Activated naive CD8-positive, alpha-beta T cell treated with anti-CD3 and anti-CD28 coated beads for 36 hours (primary cell): ENCODE measurements around the gene SH2D6. TPM values are rescaled to one million over a fixed set of nuclear protein-coding genes. Genes with fewer than 3 reads are reported as not detected.
A peak's percentile ranks its signal among the peaks of the same experiment; 100 is the strongest.

Source experiments
- DNase-seq: peaks from one replicate; pipeline ENCODE4 v3.0.0; 2021
- H3K27ac Mint-ChIP-seq: one replicate; pipeline ENCODE4 v1.8.0; 2022; ENCODE audit warnings: mild to moderate bottlenecking, moderate library complexity, mixed read lengths
- H3K27me3 Mint-ChIP-seq: one replicate; pipeline ENCODE4 v1.8.0; 2022; ENCODE audit warnings: mild to moderate bottlenecking, mixed read lengths
- H3K36me3 Mint-ChIP-seq: one replicate; pipeline ENCODE4 v1.8.0; 2021; ENCODE audit warnings: mild to moderate bottlenecking, mixed read lengths
- H3K4me1 Mint-ChIP-seq: one replicate; pipeline ENCODE4 v1.8.0; 2021; ENCODE audit warnings: mixed read lengths
- H3K4me3 Mint-ChIP-seq: one replicate; pipeline ENCODE4 v1.8.0; 2022; ENCODE audit warnings: mild to moderate bottlenecking, moderate library complexity, mixed read lengths
- H3K9me3 Mint-ChIP-seq: one replicate; pipeline ENCODE4 v1.8.0; 2022; ENCODE audit warnings: mixed read lengths
- total RNA-seq, 2 experiments: library from RNA; stranded (reverse); gene quantifications; one replicate each; pipeline ENCODE4 v1.2.3, GENCODE V29; 2021

Gene SH2D6
- total RNA-seq, 2 experiments from 2014 or later, result 0.74 to 1.2 TPM

GRCh38 chr2:85393836-85394235, 24.7 kb upstream of the SH2D6 start:
- Mint-ChIP-seq H3K4me3 (no peak overlapping the region), H3K27me3 (no peaks in the 10 kb centered on the region), H3K4me1 (peaks cover 12% of the 10 kb centered on the region), H3K36me3 (no peaks in the 10 kb centered on the region), H3K9me3 (no peaks in the 10 kb centered on the region), H3K27ac (no peak overlapping the region)
- DNase-seq, result no peak

- H3K36me3 Mint-ChIP-seq, result no peaks in the 10 kb centered on the region
- no peaks in the 10 kb centered on the region for H3K9me3 Mint-ChIP-seq
- no peak overlapping the region for H3K4me3 Mint-ChIP-seq
- H3K27ac Mint-ChIP-seq, result no peak overlapping the region
- no peaks in the 10 kb centered on the region for H3K27me3 Mint-ChIP-seq
- H3K4me1 Mint-ChIP-seq, result peaks cover 12% of the 10 kb centered on the region
- DNase-seq, result no peak
These were observed 24.2 kb upstream of the SH2D6 start for GRCh38 chr2:85394261-85394681.

GRCh38 chr2:85394976-85395375, 23.5 kb upstream of the SH2D6 start:
- no peak overlapping the region for H3K4me3 Mint-ChIP-seq
- no peak for DNase-seq
- no peak overlapping the region for H3K27ac Mint-ChIP-seq
- no peaks in the 10 kb centered on the region for H3K36me3 Mint-ChIP-seq
- H3K9me3 Mint-ChIP-seq, result no peaks in the 10 kb centered on the region
- no peaks in the 10 kb centered on the region for H3K27me3 Mint-ChIP-seq
- H3K4me1 Mint-ChIP-seq, result peaks cover 12% of the 10 kb centered on the region

- DNase-seq, result no peak
- Mint-ChIP-seq H3K27ac (no peak overlapping the region), H3K9me3 (no peaks in the 10 kb centered on the region), H3K4me3 (no peak overlapping the region), H3K27me3 (no peaks in the 10 kb centered on the region), H3K36me3 (no peaks in the 10 kb centered on the region), H3K4me1 (peaks cover 12% of the 10 kb centered on the region)
These were observed 22.5 kb upstream of the SH2D6 start for GRCh38 chr2:85395912-85396475.

GRCh38 chr2:85396531-85397470, 21.7 kb upstream of the SH2D6 start:
- Mint-ChIP-seq H3K9me3 (no peaks in the 10 kb centered on the region), H3K4me3 (no peak overlapping the region), H3K27ac (peak overlapping the region; percentile 58), H3K36me3 (no peaks in the 10 kb centered on the region), H3K27me3 (no peaks in the 10 kb centered on the region), H3K4me1 (peaks cover 12% of the 10 kb centered on the region)
- DNase-seq, result no peak

- no peak for DNase-seq
- peaks cover 4% of the 10 kb centered on the region for H3K9me3 Mint-ChIP-seq
- peaks cover 8% of the 10 kb centered on the region for H3K4me1 Mint-ChIP-seq
- peaks cover 2% of the 10 kb centered on the region for H3K36me3 Mint-ChIP-seq
- H3K27ac Mint-ChIP-seq, result no peak overlapping the region
- no peaks in the 10 kb centered on the region for H3K27me3 Mint-ChIP-seq
- no peak overlapping the region for H3K4me3 Mint-ChIP-seq
These were observed 20.6 kb upstream of the SH2D6 start for GRCh38 chr2:85397925-85398331.

- Mint-ChIP-seq H3K9me3 (peaks cover 7% of the 10 kb centered on the region), H3K4me3 (no peak overlapping the region), H3K27me3 (no peaks in the 10 kb centered on the region), H3K27ac (no peak overlapping the region), H3K4me1 (peaks cover 8% of the 10 kb centered on the region), H3K36me3 (peaks cover 2% of the 10 kb centered on the region)
- no peak for DNase-seq
These were observed 19.9 kb upstream of the SH2D6 start for GRCh38 chr2:85398426-85399182.

- Mint-ChIP-seq H3K9me3 (peaks cover 9% of the 10 kb centered on the region), H3K4me1 (peaks cover 8% of the 10 kb centered on the region), H3K36me3 (peaks cover 3% of the 10 kb centered on the region), H3K27ac (no peak overlapping the region), H3K27me3 (no peaks in the 10 kb centered on the region), H3K4me3 (no peak overlapping the region)
- DNase-seq, result no peak
These were observed 19.4 kb upstream of the SH2D6 start for GRCh38 chr2:85399183-85399455.

- H3K27me3 Mint-ChIP-seq, result no peaks in the 10 kb centered on the region
- H3K4me1 Mint-ChIP-seq, result peaks cover 8% of the 10 kb centered on the region
- H3K36me3 Mint-ChIP-seq, result peaks cover 5% of the 10 kb centered on the region
- H3K27ac Mint-ChIP-seq, result no peak overlapping the region
- DNase-seq, result no peak
- H3K4me3 Mint-ChIP-seq, result no peak overlapping the region
- H3K9me3 Mint-ChIP-seq, result peaks cover 12% of the 10 kb centered on the region
These were observed 18.5 kb upstream of the SH2D6 start for GRCh38 chr2:85400023-85400422.

GRCh38 chr2:85400541-85401463, 17.7 kb upstream of the SH2D6 start:
- DNase-seq, result no peak
- no peak overlapping the region for H3K4me3 Mint-ChIP-seq
- peaks cover 5% of the 10 kb centered on the region for H3K36me3 Mint-ChIP-seq
- H3K9me3 Mint-ChIP-seq, result peaks cover 16% of the 10 kb centered on the region
- H3K27me3 Mint-ChIP-seq, result no peaks in the 10 kb centered on the region
- no peak overlapping the region for H3K27ac Mint-ChIP-seq
- peaks cover 14% of the 10 kb centered on the region for H3K4me1 Mint-ChIP-seq

- Mint-ChIP-seq H3K4me1 (peaks cover 21% of the 10 kb centered on the region), H3K27ac (no peak overlapping the region), H3K9me3 (peaks cover 16% of the 10 kb centered on the region), H3K27me3 (no peaks in the 10 kb centered on the region), H3K36me3 (peaks cover 5% of the 10 kb centered on the region), H3K4me3 (no peak overlapping the region)
- no peak for DNase-seq
These were observed 17.1 kb upstream of the SH2D6 start for GRCh38 chr2:85401464-85401805.

GRCh38 chr2:85401844-85402243, 16.7 kb upstream of the SH2D6 start:
- peaks cover 16% of the 10 kb centered on the region for H3K9me3 Mint-ChIP-seq
- H3K4me3 Mint-ChIP-seq, result no peak overlapping the region
- peaks cover 17% of the 10 kb centered on the region for H3K4me1 Mint-ChIP-seq
- no peak overlapping the region for H3K27ac Mint-ChIP-seq
- H3K27me3 Mint-ChIP-seq, result no peaks in the 10 kb centered on the region
- DNase-seq, result no peak
- H3K36me3 Mint-ChIP-seq, result peaks cover 5% of the 10 kb centered on the region

- DNase-seq, result peak; percentile 73
- Mint-ChIP-seq H3K9me3 (peaks cover 16% of the 10 kb centered on the region), H3K4me1 (peaks cover 41% of the 10 kb centered on the region), H3K27me3 (no peaks in the 10 kb centered on the region), H3K36me3 (peaks cover 5% of the 10 kb centered on the region), H3K27ac (peak overlapping the region; percentile 87), H3K4me3 (peak overlapping the region; percentile 53)
These were observed 13.1 kb upstream of the SH2D6 start for GRCh38 chr2:85405201-85406059.
